IMR-90 (cell line): Measurements from ENCODE around the gene TAF3.

Experiments used
- POLR2A ChIP-seq: IDR thresholded peaks from 2 replicates; pipeline ENCODE4 v1.6.1; 2012; ENCODE audit warnings: mild to moderate bottlenecking, low read depth, low read length
- RAD21 ChIP-seq: IDR thresholded peaks from 2 replicates; pipeline ENCODE4 v1.6.1; 2012; ENCODE audit warnings: low read length, improper control_type of control experiment
- RCOR1 ChIP-seq: IDR thresholded peaks from 2 replicates; pipeline ENCODE4 v1.6.1; 2012; ENCODE audit warnings: mild to moderate bottlenecking, low read length, improper control_type of control experiment; ENCODE audit not compliant: insufficient replicate concordance
- RFX5 ChIP-seq: IDR thresholded peaks from 2 replicates; pipeline ENCODE4 v1.8.0; 2012; ENCODE audit warnings: low read depth, mild to moderate bottlenecking, low read length, moderate library complexity
- SMC3 ChIP-seq: fragments of 150-350 bp; IDR thresholded peaks from 2 replicates; pipeline ENCODE4 v1.6.1; 2016; ENCODE audit warnings: low read depth, mild to moderate bottlenecking, antibody characterized with exemption, low read length, moderate library complexity
- TF ChIP-seq, protein P1 (sequence below): conservative IDR thresholded peaks from 2 replicates; pipeline ENCODE4 v1.5.1; 2012; ENCODE audit warnings: mild to moderate bottlenecking, low read depth, low read length, improper control_type of control experiment
- TF ChIP-seq, protein P2 (sequence below): fragments of 150-350 bp; IDR thresholded peaks from 2 replicates; pipeline ENCODE4 v1.6.1; 2017; ENCODE audit warnings: mild to moderate bottlenecking, antibody characterized with exemption, low read length, low read depth
- TF ChIP-seq, protein P3 (sequence below): fragments of 150-350 bp; IDR thresholded peaks from 2 replicates; pipeline ENCODE4 v1.6.1; 2016; ENCODE audit warnings: low read depth, mild to moderate bottlenecking, low read length, moderate library complexity, borderline replicate concordance

DNA sequence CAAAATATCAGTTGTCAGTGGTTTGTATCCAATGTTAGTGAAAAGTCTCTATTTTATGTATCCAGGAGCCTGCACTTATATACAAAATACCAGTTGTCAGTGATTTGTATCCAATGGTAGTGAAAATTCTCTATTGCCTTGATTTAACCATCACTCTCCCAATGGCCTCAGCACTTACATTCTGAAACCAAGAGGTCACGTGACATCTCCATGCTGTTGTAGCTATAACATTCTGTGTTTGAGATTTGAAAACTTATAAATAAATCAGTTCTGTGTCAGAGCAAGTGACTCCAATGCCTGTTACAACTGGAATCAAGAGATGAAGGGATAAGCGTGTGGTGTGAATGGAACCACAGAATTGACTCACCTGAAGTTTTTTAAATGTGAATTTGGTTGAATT, 205.5 kb downstream of the TAF3 start:
- TF ChIP-seq, protein P1, sequence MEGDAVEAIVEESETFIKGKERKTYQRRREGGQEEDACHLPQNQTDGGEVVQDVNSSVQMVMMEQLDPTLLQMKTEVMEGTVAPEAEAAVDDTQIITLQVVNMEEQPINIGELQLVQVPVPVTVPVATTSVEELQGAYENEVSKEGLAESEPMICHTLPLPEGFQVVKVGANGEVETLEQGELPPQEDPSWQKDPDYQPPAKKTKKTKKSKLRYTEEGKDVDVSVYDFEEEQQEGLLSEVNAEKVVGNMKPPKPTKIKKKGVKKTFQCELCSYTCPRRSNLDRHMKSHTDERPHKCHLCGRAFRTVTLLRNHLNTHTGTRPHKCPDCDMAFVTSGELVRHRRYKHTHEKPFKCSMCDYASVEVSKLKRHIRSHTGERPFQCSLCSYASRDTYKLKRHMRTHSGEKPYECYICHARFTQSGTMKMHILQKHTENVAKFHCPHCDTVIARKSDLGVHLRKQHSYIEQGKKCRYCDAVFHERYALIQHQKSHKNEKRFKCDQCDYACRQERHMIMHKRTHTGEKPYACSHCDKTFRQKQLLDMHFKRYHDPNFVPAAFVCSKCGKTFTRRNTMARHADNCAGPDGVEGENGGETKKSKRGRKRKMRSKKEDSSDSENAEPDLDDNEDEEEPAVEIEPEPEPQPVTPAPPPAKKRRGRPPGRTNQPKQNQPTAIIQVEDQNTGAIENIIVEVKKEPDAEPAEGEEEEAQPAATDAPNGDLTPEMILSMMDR = no peak
- TF ChIP-seq POLR2A (no peak), RCOR1 (no peak), RFX5 (no peak), SMC3 (no peak), RAD21 (no peak)
- TF ChIP-seq, protein P2, sequence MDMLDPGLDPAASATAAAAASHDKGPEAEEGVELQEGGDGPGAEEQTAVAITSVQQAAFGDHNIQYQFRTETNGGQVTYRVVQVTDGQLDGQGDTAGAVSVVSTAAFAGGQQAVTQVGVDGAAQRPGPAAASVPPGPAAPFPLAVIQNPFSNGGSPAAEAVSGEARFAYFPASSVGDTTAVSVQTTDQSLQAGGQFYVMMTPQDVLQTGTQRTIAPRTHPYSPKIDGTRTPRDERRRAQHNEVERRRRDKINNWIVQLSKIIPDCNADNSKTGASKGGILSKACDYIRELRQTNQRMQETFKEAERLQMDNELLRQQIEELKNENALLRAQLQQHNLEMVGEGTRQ = no peak
- TF ChIP-seq, protein P3, sequence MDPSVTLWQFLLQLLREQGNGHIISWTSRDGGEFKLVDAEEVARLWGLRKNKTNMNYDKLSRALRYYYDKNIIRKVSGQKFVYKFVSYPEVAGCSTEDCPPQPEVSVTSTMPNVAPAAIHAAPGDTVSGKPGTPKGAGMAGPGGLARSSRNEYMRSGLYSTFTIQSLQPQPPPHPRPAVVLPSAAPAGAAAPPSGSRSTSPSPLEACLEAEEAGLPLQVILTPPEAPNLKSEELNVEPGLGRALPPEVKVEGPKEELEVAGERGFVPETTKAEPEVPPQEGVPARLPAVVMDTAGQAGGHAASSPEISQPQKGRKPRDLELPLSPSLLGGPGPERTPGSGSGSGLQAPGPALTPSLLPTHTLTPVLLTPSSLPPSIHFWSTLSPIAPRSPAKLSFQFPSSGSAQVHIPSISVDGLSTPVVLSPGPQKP = no peak
